Neural progenitor cell (in vitro differentiated cells): Measurements from ENCODE around the gene GP1BA.

ENCODE experiments used
- EZH2 ChIP-seq: fragments of 200-600 bp; sonication (generic); IDR thresholded peaks from 2 replicates; pipeline ENCODE4 v1.6.1; 2017; ENCODE audit warnings: antibody characterized with exemption, mild to moderate bottlenecking, moderate library complexity
- EZH2phosphoT487 ChIP-seq: fragments of 200-600 bp; sonication (generic); IDR thresholded peaks from 2 replicates; pipeline ENCODE4 v1.6.1; 2017; ENCODE audit warnings: antibody characterized with exemption
- TF ChIP-seq, protein P1 (sequence below): fragments of 200-600 bp; sonication (generic); IDR thresholded peaks from 2 replicates; pipeline ENCODE4 v1.5.1; 2017; ENCODE audit warnings: antibody characterized with exemption, mild to moderate bottlenecking

DNA sequence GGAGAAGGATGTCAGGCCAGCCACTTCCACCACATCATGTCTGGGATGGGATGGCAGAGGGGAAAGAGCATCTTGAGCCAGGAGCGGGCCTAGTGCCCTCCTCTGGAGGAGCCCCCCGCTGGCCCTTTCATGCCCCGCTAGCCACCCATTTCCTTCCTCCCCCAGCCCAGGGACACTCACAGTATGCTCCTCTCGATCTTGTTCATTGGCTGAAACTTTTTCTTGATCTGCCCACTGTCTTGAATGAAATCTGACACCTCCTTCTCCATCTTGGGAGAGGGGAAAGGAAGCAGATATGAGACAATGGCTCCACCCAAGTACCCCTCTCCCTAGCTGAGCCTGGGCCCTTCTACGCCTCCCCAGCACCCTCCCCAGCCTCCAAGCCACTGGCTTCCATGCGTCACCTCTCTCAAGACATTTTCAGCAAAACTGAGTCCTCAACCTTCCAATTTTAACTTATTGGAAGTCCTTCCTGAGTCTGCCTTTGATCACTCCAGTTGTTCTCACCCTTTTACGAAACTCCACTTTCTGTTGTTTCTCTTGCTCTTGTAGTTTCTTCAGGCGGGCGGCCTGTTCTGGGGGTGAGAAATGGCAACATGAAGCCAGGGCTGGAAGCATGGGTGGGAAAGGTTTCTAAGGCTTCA is 28.3 kb downstream of the GP1BA start:
- TF ChIP-seq, protein P1, sequence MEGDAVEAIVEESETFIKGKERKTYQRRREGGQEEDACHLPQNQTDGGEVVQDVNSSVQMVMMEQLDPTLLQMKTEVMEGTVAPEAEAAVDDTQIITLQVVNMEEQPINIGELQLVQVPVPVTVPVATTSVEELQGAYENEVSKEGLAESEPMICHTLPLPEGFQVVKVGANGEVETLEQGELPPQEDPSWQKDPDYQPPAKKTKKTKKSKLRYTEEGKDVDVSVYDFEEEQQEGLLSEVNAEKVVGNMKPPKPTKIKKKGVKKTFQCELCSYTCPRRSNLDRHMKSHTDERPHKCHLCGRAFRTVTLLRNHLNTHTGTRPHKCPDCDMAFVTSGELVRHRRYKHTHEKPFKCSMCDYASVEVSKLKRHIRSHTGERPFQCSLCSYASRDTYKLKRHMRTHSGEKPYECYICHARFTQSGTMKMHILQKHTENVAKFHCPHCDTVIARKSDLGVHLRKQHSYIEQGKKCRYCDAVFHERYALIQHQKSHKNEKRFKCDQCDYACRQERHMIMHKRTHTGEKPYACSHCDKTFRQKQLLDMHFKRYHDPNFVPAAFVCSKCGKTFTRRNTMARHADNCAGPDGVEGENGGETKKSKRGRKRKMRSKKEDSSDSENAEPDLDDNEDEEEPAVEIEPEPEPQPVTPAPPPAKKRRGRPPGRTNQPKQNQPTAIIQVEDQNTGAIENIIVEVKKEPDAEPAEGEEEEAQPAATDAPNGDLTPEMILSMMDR: no peak
- no peak for TF ChIP-seq EZH2phosphoT487
- no peak for TF ChIP-seq EZH2
